OCI-LY7 (cell line): Measurements from ENCODE around the gene MYO1F. TPM values are rescaled to one million over a fixed set of nuclear protein-coding genes. Genes with fewer than 3 reads are reported as not detected.

Experiments
- BruUV-seq: library from RNA; stranded (reverse); fragments of 400-500 nt; replicated peaks from 2 replicates; lab custom pipeline; 2021; lab: Mats Ljungman, UMichigan
- CTCF ChIA-PET: fragments of 300-600 bp; sonication (Branson Sonifier 250); formaldehyde crosslinking; loops from one replicate; lab custom pipeline; 2022; ENCODE audit warnings: antibody characterized with exemption; ENCODE audit not compliant: unreplicated experiment; lab: Charles Lee
- POLR2A ChIA-PET: fragments of 300-600 bp; sonication (Branson Sonifier 250); formaldehyde crosslinking; loops from one replicate; lab custom pipeline; 2022; ENCODE audit warnings: antibody characterized with exemption; lab: Charles Lee
- DNase-seq: peaks from one replicate; pipeline ENCODE4 v3.0.0-alpha.2; 2015; ENCODE audit warnings: low spot score
- H2AFZ ChIP-seq: fragments of 200-600 bp; sonication (generic), shearing (Covaris generic); 2 replicates; pipeline ENCODE4 v1.6.1; 2014; ENCODE audit warnings: mild to moderate bottlenecking, antibody characterized with exemption, low read length, moderate library complexity
- H3K27ac ChIP-seq: fragments of 200-600 bp; sonication (generic); 2 replicates; pipeline ENCODE4 v1.5.1; 2014; ENCODE audit warnings: mixed run types, low read depth, mild to moderate bottlenecking, moderate library complexity, low read length, inconsistent platforms; ENCODE audit not compliant: poor library complexity, severe bottlenecking
- H3K36me3 ChIP-seq: fragments of 200-600 bp; sonication (generic); 2 replicates; pipeline ENCODE4 v1.6.1; 2014; ENCODE audit warnings: mild to moderate bottlenecking, antibody characterized with exemption, low read length, moderate library complexity, mixed read lengths; ENCODE audit not compliant: insufficient read depth
- H3K4me1 ChIP-seq: fragments of 200-600 bp; sonication (generic); 2 replicates; pipeline ENCODE4 v1.5.1; 2014; ENCODE audit warnings: mild to moderate bottlenecking, low read length; ENCODE audit not compliant: insufficient read depth, poor library complexity, severe bottlenecking
- H3K4me2 ChIP-seq: fragments of 200-600 bp; sonication (generic); 2 replicates; pipeline ENCODE4 v1.6.1; 2014; ENCODE audit warnings: mild to moderate bottlenecking, low read length
- H3K4me3 ChIP-seq: fragments of 200-600 bp; sonication (generic); 2 replicates; pipeline ENCODE4 v1.5.1; 2014; ENCODE audit warnings: mild to moderate bottlenecking, low read depth, low read length; ENCODE audit not compliant: poor library complexity, severe bottlenecking
- H3K79me2 ChIP-seq: fragments of 200-600 bp; sonication (generic); 2 replicates; pipeline ENCODE4 v1.6.1; 2016; ENCODE audit warnings: low read depth, mild to moderate bottlenecking, low read length, moderate library complexity, mixed read lengths; ENCODE audit not compliant: insufficient read depth
- H3K9me2 ChIP-seq: fragments of 200-600 bp; sonication (generic); 2 replicates; pipeline ENCODE4 v1.6.1; 2016; ENCODE audit warnings: mild to moderate bottlenecking, low read length, mixed read lengths; ENCODE audit not compliant: insufficient read depth
- H3K9me3 ChIP-seq: fragments of 200-600 bp; sonication (generic); 2 replicates; pipeline ENCODE4 v1.6.1; 2014; ENCODE audit warnings: mild to moderate bottlenecking, mixed run types, low read length, mixed read lengths
- H4K20me1 ChIP-seq: fragments of 200-600 bp; sonication (generic); 2 replicates; pipeline ENCODE4 v1.6.1; 2014; ENCODE audit warnings: mild to moderate bottlenecking, antibody characterized with exemption, low read length, moderate library complexity, mixed read lengths; ENCODE audit not compliant: insufficient read depth
- EZH2phosphoT487 ChIP-seq: fragments of 200-600 bp; sonication (generic); IDR thresholded peaks from 2 replicates; pipeline ENCODE4 v1.6.1; 2018; ENCODE audit warnings: low read depth, borderline replicate concordance, mild to moderate bottlenecking, mixed run types, antibody characterized with exemption, low read length, moderate library complexity, mixed read lengths
- intact Hi-C: fragments of 100-400 bp; cut with micrococcal nuclease; formaldehyde crosslinking; loops from one replicate; pipeline ENCODE4 v1.10.0; 2022; ENCODE audit not compliant: unreplicated experiment
- total RNA-seq, 2 experiments: library from RNA; depleted of rRNA in 1 of 2; stranded (reverse); fragments of >200 nt in 1 of 2; shearing (Covaris generic) in 1 of 2; gene quantifications; 2 replicates each; pipeline ENCODE4 v1.2.3, GENCODE V29; 2014 to 2022
- TF ChIP-seq, protein P1 (sequence below): fragments of 200-600 bp; sonication (generic); conservative IDR thresholded peaks from 2 replicates; pipeline ENCODE4 v1.5.1; 2014; ENCODE audit warnings: mild to moderate bottlenecking, antibody characterized with exemption, low read length, moderate library complexity, mixed read lengths

Gene MYO1F
- total RNA-seq, 2 experiments from 2014 or later, result 8.8 to 18.4 TPM

DNA sequence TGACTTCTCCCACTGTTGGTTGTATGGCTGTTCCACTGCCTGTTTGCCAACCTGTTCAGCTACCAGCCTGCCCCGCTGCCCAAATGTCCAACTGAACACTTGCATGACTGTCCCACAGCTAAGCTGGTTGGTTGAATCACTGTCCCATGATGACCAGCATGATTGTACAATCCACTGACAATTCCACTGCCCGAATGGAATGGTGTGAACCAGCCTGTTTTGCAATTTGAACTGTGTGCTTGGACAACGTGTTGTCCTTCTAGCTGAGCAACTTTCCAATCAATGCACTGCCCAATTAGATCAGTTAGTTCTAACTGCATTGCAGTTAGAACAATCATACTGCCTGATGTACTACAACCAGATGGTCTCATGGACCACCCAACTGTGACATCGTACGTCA lies 24.6 kb upstream of the MYO1F start:
- BruUV-seq, result no TSS peak

DNA sequence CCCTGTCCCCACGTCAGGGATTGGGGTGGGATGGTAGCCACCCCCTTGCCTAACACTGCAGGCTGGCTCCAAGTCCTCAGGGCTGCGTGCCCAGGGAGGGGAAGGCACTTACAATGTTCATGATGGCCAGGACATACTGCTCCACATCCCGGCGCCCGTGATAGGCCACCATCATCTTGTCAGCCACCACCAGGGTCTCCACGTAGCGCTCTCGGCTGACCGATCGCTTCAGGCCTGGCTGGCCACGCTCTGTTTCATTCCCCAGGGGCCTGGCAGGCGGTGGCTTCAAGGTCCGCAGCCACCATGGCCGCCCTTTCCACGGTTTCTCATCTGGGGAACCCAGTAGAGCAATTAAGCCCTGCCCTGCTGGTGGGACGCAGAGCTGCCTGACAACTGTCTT lies 23.6 kb upstream of the MYO1F start:
- TF ChIP-seq EZH2phosphoT487, result no peak
- TF ChIP-seq, protein P1, sequence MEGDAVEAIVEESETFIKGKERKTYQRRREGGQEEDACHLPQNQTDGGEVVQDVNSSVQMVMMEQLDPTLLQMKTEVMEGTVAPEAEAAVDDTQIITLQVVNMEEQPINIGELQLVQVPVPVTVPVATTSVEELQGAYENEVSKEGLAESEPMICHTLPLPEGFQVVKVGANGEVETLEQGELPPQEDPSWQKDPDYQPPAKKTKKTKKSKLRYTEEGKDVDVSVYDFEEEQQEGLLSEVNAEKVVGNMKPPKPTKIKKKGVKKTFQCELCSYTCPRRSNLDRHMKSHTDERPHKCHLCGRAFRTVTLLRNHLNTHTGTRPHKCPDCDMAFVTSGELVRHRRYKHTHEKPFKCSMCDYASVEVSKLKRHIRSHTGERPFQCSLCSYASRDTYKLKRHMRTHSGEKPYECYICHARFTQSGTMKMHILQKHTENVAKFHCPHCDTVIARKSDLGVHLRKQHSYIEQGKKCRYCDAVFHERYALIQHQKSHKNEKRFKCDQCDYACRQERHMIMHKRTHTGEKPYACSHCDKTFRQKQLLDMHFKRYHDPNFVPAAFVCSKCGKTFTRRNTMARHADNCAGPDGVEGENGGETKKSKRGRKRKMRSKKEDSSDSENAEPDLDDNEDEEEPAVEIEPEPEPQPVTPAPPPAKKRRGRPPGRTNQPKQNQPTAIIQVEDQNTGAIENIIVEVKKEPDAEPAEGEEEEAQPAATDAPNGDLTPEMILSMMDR, result no peak
- Histone ChIP-seq H3K4me2 (no peak overlapping the region), H3K9me3 (no peaks in the 10 kb centered on the region), H3K4me3 (no peak overlapping the region), H2AFZ (no peak overlapping the region), H3K27ac (no peak overlapping the region), H3K4me1 (no peaks in the 10 kb centered on the region), H3K79me2 (no peaks in the 10 kb centered on the region), H4K20me1 (no peaks in the 10 kb centered on the region), H3K9me2 (no peaks in the 10 kb centered on the region), H3K36me3 (no peaks in the 10 kb centered on the region)
- no TSS peak for BruUV-seq
- ChIA-PET POLR2A (no interaction called here), CTCF (no interaction called here)
- intact Hi-C loops, result no loop called here
- no peak for DNase-seq

More for the DNA sequence above, 24.6 kb upstream of the MYO1F start:
- TF ChIP-seq, protein P1, result no peak
- TF ChIP-seq EZH2phosphoT487, result no peak
- H3K79me2 ChIP-seq, result no peaks in the 10 kb centered on the region
- DNase-seq, result no peak
- H4K20me1 ChIP-seq, result no peaks in the 10 kb centered on the region
- intact Hi-C loops, result no loop called here
- H3K36me3 ChIP-seq, result no peaks in the 10 kb centered on the region
- no peaks in the 10 kb centered on the region for H3K9me3 ChIP-seq
- H3K9me2 ChIP-seq, result no peaks in the 10 kb centered on the region
- ChIA-PET CTCF (no interaction called here), POLR2A (no interaction called here)
- no peak overlapping the region for H3K27ac ChIP-seq
- no peak overlapping the region for H3K4me3 ChIP-seq
- H3K4me2 ChIP-seq, result no peak overlapping the region
- H2AFZ ChIP-seq, result no peak overlapping the region
- no peaks in the 10 kb centered on the region for H3K4me1 ChIP-seq

DNA sequence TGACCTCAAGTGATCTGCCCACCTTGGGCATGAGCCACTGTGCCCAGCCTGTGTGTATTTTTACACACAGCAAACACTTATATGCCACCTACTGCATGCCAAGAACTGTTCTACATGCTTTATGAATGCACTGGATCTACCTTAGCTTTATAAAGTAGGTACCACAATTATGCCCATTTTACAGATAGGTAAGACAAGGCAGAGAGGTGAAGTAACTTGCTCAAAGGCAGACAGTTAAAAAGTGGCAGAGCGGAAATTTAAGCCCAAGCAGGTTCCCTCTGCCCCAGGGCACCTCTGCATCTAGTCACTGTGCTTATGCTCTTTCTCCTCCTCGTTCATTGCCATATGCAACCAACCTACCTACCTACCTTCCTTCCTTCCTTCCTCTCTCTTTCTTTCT lies 22.8 kb upstream of the MYO1F start:
- Histone ChIP-seq H3K27ac (no peak overlapping the region), H3K4me1 (no peaks in the 10 kb centered on the region), H2AFZ (no peak overlapping the region), H3K79me2 (no peaks in the 10 kb centered on the region), H3K36me3 (no peaks in the 10 kb centered on the region), H3K9me2 (no peaks in the 10 kb centered on the region), H3K9me3 (no peaks in the 10 kb centered on the region), H4K20me1 (no peaks in the 10 kb centered on the region), H3K4me2 (no peak overlapping the region), H3K4me3 (no peak overlapping the region)
- CTCF ChIA-PET, result no interaction called here
- no peak for DNase-seq
- no TSS peak for BruUV-seq
- POLR2A ChIA-PET, result no interaction called here
- no peak for TF ChIP-seq EZH2phosphoT487
- TF ChIP-seq, protein P1, result no peak
- intact Hi-C loops, result no loop called here
